NCI-H460 (cell line): ENCODE measurements around the gene ZNF189. TPM values are rescaled to one million over a fixed set of nuclear protein-coding genes. Genes with fewer than 3 reads are reported as not detected.
"Not testable (repeated sequence)": the region's sequence is repeated elsewhere in the genome, so short reads cannot be mapped to it uniquely, and the experiment has no call there.

Experiments used
- DNase-seq: peaks from one replicate; pipeline ENCODE4 v3.0.0-alpha.2; 2016; ENCODE audit warnings: low read depth; ENCODE audit errors: extremely low read depth
- total RNA-seq: library from RNA; depleted of rRNA; stranded (reverse); fragments of >200 nt; shearing (Covaris generic); gene quantifications from 2 replicates; pipeline ENCODE4 v1.2.3, GENCODE V29; 2014

Gene ZNF189
- total RNA-seq, 1 experiment from 2014 or later = 17.6 TPM

DNA sequence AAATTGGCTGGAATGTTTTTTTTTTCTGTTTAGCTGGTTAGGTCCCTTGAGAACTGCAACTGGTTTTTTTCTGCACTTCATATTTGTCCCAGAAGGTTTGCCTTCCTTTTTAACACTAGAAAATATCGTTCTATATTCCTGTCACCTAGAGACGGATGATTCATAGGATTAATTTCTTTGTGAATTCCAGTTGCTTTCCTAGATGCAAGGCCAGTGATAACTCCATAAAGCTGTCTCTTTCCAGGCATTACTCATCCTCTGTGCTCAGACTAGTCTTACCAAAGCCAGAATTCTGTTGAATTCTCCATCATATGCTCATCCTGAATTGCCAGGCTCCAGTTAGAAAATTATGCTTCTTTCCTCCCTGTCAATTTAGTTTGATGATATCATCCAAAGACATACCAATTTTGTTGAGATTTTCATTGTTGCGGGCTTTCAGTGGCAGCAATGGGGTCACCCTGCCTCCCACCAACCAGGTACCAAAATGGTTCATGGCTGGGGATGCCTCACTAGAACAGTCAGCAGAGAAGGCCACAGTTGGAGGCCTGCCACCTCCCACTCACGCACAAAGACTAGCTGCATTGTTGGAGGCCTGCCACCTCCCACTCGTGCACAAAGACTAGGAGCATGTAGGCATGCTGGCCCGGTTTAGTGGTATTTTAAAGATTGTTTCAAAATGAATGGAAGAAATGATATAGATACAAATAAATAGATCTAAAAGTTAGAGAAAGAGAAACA lies 22.4 kb upstream of the ZNF189 start:
- no peak for DNase-seq

DNA sequence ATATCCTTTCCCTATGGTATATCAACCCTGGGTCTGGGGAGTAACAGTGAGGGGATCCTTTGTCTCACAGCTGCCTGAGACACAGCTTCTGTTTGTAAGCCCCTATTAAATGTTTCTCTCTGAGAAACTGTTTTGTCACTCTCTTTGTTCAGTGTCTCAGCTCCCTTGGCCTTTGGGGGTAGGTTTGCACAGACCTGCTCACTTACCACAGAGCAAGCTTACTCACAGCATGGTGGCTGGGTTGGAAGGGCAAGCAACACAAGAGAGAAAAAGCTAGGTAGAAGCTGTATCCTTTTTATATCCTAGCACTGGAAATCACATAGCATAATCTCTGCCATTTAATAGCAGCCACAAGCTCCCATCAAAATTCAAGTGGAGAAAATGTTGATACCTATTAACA lies 18.4 kb upstream of the ZNF189 start:
- DNase-seq = no peak

DNA sequence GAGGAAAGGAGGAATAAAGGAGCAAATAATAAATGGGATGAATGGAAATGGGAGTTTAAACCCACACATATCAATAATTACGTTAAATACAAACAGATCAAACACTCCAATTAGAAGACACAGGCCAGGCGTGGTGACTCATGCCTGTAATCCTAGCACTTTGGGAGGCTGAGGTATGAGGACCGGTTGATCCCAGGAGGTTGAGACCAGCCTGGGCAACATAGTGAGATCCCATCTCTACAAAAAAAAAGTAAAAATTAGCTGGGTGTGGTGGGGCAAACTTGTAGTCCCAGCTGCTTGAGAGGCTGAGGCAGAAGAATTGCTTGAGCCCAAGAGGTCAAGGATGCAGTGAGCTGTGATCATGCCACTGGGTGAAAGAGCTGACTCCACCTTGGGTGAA lies 17.5 kb upstream of the ZNF189 start:
- no peak for DNase-seq

DNA sequence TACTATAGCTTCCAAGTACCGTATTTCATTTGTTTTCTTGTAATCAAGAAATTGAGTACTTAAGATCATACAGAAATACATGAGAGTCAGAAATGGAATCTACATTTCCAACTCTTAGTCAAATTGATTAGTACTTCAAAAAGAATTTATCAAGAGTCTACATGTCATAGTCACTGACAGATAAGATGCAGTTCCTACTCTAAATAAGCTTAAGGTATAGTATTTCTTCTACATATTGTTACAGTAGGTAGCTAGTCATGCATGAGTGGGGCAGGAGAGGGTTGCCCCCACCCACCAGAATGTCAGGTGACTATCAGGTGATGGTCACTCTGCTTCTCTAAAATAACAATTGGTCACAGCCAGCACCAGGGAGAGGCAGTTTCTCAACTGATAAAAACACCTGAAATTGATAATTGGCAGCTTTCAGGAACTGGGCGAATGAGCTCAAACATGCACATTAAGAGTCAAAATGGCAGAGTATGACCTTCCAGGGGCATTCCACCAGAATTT lies 16.8 kb upstream of the ZNF189 start:
- no peak for DNase-seq

DNA sequence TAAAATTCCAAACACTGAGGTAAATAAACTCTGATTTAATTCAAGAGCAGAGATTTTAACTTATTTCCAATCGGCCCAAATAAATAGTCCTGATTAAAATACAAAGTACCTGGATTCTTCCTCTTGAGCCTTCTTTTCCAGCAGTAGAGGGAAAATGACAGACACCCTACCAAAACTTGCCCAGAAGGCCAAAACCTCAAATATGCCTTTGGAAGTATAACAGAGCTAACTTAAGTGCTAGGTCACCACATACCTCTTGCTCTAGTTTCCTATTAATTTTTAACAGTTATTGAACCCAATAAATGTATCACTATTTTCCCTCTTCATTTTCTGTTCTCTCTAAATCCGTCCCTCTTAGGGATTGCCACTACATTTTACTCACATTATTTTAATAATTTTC lies 15.3 kb upstream of the ZNF189 start:
- DNase-seq = no peak

DNA sequence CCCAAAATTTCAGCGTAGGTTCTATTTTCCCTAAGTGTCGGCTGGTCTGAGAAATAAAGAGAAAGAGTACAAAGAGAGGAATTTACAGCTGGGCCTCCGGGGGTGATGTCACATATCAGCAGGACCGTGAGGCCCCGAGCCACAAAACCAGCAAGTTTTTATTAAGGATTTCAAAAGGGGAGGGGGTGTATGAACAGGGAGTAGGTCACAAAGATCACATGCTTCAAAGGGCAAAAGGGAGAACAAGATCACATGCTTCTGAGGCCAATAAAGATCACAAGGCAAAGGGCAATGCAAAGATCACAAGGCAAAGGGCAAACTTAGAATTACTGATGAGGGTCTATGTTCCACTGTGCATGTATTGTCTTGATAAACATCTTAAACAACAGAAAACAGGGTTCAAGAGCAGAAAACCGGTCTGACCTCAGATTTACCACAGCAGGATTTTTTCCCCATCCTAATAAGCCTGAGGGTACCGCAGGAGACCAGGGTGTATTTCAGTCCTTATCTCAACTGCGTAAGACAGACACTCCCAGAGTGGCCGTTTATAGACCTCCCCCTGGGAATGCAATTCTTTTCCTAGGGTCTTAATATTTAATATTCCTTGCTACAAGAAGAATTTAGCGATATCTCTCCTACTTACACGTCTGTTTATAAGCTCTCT lies 13.6 kb upstream of the ZNF189 start, which contains the start of gene BAAT:
Gene BAAT (minus strand): TSS at position 134 of the 664 bp plus-strand sequence. CDS start 13,602 bp downstream, outside the sequence.
- not testable (repeated sequence) for DNase-seq

DNA sequence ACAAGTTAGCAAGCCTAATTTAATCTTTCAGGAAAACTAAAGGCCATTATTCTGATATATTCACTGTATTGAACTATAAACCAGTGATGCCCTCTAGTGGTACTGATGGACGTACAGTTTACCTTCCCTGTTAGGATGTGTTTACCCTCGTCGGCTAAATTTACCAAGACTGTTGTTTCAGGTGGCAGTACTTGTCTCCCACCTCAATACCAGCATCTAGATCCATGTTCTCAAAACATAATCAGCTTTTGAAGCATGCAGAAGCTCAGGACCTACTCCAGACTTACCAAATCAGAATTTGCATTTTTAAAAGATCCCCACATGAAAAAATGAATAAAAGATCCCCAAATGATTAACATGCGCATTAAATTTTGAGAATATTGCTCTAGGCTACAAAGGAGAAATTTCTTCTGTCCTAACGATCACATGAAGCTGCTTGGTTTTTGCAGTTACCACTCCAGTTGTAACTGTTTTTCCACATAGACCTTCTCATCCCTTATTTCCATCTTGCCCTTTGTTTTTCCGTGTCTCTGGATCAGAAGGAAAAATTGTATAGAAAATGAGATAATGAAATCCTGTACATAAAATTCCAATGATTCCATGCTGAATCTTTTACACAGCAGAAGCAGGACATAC lies 10.7 kb upstream of the ZNF189 start:
- DNase-seq = peak; percentile 67

DNA sequence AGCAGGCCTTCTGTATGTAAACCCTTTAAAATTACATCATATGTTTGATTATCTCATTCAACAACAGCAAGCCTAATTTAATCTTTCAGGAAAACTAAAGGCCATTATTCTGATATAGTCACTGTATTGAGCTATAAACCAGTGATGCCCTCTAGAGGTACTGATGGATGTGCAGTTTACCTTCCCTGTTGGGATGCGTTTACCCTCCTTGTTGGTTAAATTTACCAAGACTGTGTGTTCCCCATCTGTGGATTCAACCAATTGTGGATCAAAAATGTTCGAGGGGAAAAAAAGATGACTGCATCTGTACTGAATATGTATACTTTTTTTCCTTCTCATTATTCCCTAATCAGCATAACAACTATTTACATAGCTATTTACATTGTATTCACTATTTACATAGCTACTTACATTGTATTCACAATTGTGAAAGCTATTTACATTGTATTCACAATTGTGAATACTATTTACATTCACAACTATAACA lies 10.1 kb upstream of the ZNF189 start:
- no peak for DNase-seq

DNA sequence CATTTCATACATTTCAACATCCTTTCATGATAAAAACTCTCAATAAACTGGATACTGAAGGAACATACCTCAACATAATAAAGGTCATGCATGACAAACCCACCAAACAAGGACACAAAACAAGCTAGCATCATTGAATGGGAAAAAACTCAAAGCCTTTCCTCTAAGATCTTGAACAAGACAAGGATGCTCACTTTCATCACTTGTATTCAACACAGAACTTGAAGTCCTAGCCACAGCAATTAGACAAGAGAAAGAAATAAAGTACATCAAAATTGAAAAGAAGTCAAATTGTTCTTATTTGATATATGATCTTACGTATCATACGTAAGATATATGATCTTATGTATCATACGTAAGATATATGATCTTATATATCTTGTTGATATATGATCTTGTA lies 5.5 kb upstream of the ZNF189 start:
- no peak for DNase-seq

DNA sequence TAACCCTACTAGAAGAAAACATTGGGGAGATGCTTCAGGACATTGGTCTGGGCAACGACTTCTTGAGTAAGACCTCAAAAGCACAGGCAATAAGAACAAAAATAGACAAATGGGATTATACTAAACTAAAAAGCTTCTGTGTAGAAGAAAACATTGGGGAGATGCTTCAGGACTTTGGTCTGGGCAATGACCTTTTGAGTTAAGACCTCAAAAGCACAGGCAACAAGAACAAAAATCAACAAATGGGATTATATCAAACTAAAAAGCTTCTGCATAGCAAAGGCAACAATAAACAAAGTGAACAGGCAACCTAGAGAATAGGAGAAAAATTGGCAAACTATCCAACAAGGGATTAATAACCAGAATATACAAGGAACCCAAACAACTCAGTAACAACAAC lies 4.0 kb upstream of the ZNF189 start:
- DNase-seq = no peak

DNA sequence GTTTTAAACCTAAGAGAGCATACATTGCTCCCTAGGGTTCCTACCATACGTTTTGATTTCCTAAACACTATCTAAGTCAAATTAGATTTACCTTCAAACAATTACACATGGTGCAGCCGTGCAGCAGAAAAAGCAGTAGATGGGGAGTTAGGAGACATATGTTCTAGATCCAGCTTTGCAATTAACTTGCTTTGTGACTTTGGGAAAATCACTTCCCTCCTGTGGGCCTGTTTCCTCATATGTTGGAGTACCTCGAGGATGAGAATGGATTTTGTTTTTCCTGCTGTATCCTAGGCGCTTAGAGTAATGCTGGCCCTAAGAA lies 944 bp upstream of the ZNF189 start:
- DNase-seq = peak; percentile 6

DNA sequence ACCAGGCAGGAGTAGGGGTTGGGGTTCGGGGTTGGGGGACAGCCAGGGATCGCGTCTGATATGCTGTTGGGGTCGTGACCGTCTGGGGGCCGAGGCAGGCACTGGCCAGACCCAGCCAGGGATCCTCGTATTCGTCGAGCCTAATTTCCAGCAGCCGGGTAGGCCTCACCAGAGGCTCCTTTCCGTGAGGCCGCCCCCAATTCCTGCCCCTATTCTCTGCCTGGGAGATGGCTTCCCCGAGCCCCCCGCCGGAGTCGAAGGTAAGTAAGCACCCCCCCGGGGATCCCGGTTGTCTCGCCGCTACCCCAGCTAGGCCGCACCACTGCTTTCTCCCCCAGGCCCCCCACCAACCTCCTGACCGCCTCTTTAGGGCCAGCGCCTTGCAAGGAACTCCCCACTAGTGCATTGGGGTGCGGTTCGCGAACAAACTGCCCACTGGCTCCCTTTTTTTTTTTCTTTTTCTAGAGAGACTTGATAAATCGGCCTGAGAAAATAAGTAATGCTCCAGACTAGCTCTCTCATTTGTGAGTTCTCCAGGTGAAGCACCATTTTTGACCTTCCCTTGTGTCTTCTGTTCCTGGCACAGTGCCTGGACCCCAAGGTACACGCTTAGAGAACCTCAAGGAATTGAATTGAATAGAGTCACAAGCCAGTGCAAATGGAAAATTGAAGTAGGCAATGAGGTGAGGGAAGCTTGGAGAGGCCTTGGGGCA lies 435 bp downstream of the ZNF189 start:
- no peak for DNase-seq

DNA sequence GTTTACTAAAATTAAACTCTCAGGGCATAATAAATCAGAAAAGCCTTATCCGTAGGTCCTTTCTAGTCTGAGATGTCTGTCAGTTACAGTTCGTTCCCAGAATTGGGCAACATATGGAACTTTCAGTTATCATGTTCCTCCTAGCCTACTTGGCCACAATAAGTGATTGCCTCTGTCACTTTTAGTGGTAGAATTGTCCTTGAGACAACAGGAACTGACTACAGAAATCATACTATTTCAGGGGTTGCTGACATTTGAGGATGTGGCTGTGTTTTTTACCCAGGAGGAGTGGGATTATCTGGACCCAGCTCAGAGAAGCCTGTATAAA lies 956 bp downstream of the ZNF189 start:
- no peak for DNase-seq

DNA sequence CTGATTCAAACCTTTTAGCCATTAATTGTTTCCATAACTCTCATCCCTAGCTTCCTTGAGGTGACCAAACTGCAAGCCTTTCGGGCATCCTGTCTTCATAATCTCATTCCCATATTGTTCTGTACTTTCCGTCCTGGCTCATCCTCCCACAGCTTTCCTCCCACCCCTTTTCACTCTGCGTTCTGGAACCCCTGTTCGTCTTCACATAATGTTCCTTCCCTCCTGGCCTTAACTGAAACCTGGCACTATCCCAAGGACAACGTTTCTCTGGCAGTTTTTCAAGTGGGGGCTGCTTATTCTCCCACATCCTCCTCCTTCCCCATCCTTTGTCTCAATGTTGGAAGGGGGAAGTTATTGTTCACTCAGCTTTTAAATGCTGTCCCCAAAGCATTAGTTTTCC lies 1.5 kb downstream of the ZNF189 start:
- no peak for DNase-seq

DNA sequence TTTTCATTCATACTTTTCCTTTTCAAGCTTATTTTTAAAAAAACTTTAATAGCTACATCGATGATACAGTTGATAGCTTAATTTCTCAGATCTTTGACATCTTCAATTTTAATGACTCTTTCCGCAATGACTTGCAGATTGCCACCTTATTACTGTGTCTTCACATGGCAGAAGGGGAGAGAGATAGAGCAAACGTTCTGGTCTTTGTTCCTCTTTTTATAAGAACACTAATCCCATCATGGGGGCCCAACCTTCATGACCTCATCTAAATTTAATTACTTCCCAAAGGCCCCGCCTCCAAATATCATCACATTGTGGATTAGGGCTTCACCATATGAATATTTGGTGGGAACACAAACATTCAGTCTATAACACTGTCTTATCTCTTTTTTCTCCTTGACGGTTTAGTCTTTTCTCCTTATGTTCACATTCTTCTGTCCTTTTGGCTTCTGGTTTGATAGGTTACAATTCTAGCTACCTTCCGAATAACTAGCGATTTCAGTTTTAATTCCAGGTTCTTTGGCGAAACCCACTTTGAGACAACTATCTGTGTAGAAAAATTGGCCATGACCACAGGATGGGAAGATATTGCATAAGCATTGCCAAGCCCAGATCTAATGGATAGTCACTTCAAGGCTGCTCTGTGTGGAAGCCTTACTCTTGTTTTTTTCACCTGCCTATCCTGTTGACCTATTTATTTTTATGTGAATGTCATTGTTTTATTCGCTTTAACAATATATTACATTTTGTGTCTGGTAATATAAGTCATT lies 5.0 kb downstream of the ZNF189 start:
- DNase-seq = no peak

DNA sequence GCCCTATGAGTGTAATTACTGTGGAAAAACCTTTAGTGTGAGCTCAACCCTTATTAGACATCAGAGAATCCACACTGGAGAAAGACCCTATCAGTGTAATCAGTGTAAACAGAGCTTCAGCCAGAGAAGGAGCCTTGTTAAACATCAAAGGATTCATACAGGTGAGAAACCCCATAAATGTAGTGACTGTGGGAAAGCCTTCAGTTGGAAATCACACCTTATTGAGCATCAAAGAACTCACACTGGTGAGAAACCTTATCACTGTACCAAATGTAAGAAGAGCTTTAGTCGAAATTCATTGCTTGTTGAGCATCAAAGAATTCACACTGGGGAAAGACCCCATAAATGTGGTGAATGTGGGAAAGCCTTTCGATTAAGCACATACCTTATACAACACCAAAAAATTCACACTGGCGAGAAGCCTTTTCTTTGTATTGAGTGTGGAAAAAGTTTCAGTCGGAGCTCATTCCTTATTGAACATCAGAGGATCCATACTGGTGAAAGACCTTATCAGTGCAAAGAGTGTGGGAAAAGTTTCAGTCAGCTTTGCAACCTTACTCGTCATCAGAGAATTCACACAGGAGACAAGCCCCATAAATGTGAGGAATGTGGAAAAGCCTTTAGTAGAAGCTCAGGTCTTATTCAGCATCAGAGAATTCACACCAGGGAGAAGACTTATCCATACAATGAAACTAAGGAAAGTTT lies 9.9 kb downstream of the ZNF189 start:
- DNase-seq = no peak

DNA sequence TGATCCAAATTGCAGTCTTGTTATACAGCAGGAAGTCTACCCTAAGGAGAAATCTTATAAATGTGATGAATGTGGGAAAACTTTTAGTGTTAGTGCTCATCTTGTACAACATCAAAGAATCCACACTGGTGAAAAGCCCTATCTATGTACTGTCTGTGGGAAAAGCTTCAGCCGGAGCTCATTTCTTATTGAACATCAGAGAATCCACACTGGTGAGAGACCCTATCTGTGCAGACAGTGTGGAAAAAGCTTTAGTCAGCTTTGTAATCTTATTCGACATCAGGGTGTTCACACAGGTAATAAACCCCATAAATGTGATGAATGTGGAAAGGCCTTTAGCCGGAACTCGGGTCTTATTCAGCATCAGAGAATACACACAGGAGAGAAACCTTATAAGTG lies 10.4 kb downstream of the ZNF189 start:
- DNase-seq = no peak

DNA sequence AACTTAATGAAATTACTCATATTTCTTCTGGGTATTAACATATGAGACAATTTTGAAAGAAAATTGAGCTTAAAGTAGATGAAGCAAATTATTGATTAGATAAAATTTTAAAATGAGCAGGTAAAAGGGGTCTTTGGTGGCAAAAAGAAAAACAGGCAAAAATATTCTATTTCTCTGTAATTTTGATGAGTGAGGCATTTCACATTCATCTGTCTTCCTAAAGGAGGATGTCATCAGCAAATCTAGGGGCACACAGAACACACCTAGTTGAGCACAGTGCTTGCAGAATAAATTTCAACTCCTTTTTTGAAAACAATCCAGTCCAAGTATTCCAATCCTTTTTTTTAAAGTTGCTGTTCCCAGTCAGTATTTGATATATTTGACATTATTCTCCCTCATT lies 16.2 kb downstream of the ZNF189 start:
- no peak for DNase-seq

DNA sequence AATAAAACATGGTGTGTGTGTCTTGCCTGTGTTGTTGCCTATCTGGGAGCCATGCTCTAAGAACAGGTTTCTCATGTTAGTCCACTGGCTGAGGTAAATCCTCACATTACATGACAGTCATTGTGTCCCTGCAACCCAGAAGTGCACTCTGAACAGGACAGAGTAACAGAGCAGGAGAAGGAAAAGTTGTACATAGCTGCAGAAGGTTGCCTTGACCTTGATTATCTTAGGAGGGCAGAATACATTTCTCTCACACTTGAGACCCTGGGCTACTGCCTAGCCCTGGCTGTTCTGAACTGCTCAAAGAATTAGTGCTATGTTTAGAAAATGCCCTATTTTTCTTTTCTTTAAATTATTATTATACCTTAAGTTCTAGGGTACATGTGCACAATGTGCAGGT lies 16.9 kb downstream of the ZNF189 start:
- no peak for DNase-seq

DNA sequence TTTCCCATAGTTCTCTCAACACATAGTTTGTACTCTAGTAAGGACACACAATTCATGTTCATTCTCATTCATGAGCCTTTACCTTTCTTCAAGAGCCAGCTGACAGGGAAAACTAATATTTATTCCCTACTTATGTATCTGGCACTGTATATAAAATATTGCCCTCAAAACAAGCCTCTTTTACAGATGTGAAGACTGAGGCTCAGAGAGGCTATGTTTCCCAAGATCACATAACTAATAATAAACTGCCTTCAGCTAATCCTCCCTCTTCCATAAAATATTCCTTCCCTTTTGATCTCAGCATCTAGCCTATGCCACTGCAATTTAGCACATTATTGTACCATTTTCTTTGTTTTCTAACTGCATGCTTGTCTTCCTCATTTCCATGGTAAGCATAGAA lies 18.7 kb downstream of the ZNF189 start:
- DNase-seq = no peak
